GM15510 (cell line): ENCODE results near the gene ZFP36L2.

ENCODE experiments used
- POLR2A ChIP-seq: IDR thresholded peaks from 3 replicates; pipeline ENCODE4 v1.6.1; 2011; ENCODE audit warnings: borderline replicate concordance; ENCODE audit not compliant: insufficient read length; ENCODE audit errors: extremely low read depth

The ZFP36L2 gene

DNA sequence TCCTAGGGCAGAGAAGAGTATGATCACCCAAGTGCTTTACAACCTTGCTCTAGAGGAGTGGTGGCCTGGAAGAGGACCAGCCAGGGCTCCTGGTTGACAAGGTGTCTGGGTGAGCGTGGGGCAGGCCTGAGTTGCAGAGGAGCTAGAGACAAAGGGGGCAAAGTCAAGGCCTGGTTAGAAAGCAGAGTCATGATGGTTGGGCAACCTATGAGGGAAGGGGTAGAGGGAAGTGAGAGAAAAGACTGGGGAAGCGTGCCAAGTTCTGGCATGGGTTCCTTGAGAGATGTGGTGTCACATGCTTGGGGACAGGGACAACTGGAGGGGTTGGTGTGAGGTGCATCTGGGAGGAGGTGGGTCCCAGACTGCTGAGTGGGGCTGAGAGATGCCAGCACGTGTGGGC lies 13.5 kb downstream of the ZFP36L2 start:
- no peak for TF ChIP-seq POLR2A

DNA sequence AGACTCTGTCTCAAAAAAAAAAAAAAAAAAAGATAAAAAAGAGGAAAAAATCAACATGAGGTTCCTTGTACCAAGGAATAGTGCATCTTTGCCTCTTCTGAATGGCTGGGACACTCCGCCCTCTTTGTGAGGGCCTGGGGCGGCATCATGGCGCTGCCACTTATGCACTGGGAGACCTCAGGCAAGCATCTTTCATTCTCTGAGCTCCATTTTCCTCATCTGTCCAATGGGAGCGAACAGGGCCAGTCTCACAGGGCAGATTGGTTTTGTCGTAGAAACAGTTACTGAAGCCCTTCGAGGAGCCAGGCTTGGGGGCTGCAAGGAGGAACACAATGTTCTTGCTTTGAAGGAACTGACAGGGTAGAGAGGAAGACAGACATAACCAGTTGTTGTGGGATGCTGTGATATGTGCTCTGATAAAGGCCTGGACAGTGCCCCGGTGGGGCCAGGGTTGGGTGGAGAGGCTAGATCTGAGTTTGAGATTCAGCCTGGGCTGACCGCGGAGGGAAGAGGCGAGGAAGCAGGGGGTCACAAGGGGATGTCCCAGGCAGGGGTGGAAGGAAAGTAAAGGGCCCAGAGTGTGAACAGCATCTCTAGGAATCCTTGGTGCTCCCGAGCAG lies 14.1 kb downstream of the ZFP36L2 start:
- no peak for TF ChIP-seq POLR2A

DNA sequence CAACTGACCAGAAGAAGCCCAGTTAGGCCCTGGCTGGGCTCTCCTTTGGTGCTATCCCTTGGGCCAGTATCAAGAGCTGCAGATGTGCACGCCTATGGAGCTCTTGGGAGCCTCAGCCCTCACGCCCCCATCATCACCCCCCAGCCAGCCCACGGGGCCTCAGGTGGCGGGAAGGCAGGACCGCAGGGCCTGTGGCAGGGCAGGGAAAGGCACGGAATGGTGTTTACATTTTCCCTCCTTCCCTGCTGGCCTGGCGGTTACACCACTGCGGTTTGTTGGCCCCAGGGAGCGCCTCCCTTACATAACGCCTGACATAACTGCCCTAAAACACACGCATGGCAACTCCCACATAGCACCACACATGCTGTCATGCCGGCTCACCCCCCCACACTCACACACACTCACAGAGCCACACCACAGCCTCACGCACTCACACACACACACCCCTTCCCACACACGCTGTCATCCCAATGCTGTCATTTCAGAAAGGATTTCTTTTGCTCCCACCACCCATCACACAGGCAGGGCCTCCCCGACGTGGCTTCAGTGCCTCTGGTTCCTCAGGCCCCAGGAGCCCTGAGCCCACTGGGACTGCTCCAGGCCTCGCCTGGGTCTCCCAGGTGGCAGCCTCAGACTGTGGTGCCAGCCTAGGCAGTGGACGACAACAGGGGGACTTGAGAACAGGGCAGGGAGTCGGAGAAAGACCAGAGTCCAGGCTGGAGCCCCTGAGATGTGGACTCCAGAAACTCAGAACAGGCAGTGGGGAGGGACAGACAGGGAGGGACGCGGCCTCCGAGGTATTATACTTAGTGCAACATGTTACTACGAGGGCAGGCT lies 15.7 kb downstream of the ZFP36L2 start:
- TF ChIP-seq POLR2A = no peak

DNA sequence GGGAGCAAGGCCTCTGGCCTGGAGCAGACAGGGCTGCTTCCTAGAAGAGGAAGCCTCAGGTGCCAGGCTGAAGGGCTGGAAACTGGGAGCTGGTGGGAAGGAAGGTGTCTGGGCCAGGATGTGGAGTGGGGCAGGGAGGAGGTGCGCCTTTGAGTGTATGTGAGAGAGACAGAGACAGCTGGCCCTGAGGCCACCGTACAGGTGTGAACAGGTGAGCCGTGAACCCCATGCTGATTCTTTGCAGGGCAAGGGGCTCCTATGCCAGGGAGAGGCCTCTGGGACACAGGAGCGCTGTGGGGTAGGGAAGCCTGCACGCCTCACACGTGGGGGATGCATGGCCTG lies 16.3 kb downstream of the ZFP36L2 start:
- no peak for TF ChIP-seq POLR2A

DNA sequence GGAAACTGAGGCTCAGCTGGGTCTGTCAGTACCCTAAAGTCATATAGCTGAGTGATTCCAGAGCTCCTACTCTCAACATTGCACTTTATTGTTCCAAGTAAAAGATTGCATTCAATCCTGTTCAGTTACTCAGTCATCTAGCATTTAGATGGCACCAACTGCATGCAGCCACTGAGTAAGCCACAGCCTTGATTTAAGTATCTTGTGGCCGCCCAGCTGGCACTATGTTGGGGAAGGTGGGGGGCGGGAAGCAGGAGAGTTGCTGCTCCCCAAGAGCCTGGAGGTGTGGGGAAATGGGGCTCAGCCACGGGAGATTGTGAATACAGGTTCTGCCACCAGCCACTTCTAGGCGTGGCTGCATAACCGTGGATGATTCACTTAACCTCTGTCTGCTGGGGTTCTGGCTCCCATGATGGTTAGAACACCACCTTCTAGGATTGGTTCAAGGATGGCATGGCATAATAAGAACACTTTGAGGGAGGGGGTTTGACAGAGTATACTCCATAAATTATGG lies 17.1 kb downstream of the ZFP36L2 start:
- no peak for TF ChIP-seq POLR2A

DNA sequence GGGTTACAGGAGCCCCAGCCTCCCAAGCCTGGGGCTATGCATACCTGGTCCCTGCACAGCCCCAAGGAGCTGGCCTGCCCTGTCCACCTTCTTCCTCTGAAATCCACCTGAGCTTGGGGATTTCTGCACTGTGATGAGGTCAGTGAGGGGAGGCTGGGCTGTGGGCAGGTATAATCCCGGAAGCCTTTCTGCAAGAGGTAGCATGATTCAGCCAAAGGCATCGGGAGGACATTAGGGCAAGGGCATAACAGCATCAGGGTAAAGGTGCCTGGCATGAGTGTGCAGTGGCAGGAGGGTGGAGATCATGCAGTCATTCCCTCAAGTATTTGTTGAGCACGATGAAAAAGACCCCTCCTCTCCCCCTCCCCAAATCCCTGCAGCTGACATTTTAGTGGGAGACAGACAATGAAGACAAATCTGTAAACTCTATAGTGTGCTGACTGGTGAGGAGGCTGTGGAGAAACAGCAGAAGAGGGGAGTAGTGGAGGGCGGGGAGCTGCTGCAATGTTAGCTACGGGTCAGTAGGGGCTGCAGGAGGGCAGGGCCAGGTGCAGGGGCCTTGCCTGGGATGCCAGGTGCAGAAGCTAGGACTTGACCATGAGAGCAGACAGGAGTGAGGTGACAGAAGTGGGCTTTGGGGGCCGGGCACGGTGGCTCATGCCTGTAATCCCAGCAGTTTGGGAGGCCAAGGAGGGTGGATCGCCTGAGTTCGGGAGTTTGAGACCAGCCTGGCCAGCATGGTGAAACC lies 18.7 kb downstream of the ZFP36L2 start:
- no peak for TF ChIP-seq POLR2A

DNA sequence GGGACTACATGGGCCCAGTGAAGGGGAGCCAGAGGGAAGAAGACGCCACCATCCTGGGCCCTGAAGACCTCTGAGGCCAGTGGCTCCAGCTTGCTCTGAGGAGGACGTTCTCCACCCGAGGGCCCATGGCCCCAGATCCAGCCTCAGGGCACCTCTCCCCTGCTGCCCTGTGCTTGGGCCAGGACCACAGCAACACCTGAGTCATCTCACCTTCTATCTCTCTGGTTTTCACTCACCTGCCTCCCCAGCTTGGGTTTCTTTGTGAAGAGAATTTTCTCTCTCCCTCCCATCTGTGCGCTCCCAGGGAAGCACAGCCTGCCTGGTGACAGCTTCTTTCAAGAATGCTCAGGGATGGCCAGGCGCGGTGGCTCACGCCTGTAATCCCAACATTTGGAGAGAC lies 19.8 kb downstream of the ZFP36L2 start:
- TF ChIP-seq POLR2A = no peak

DNA sequence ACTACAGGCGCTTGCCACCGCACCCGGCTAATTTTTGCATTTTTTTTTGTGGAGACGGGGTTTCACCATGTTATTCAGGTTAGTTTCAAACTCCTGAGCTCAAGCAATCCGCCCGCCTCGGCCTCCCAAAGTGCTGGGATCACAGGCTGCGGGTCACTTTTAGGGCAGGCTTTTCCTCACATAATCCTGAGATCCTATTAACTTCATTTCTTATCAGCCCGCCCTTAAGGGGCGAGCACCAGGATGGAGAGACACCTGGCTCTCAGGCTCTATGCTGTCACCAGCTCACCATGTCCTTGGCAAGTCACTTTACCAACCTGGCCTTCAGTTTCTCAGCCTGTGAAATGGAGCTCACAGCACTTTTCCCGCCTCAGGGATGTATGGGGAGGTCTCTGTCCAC lies 23.0 kb downstream of the ZFP36L2 start:
- no peak for TF ChIP-seq POLR2A

DNA sequence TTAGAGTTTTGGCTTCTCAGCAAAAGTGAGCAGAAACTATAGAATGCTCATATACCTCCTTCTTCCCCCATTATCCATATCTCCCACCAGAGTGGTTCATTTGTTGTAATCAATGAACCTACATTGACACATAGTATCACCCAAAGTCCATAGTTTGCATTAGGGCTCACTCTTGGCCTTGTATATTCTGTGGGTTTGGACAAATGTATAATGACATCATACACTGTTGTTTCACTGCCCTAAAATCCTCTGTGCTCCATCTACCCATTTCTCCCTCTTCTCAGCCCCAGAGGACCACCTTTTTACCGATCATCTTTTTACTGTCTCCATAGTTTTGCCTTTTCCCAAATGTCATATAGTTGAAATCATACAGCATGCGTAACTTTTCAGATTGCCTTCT lies 24.1 kb downstream of the ZFP36L2 start:
- no peak for TF ChIP-seq POLR2A

DNA sequence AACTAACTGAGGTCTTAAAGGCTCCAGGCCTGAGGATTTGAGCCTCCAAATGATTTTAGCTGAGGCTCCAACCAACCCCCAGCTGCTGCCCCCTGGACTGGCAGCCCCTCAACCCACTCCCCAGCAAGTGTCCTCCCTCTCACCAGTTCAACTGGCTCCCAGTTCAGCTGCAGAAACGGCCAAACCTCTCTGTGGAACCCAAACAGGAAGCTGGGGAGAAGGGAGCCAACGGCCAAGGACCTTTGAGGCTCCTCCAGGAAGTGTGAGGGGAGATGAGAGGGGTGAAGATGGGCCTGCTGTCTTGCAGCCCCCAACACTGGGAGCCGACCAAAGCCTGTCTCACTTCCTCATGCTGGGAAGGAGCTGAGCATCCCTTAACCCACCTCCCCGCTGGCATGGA lies 24.9 kb downstream of the ZFP36L2 start:
- no peak for TF ChIP-seq POLR2A

DNA sequence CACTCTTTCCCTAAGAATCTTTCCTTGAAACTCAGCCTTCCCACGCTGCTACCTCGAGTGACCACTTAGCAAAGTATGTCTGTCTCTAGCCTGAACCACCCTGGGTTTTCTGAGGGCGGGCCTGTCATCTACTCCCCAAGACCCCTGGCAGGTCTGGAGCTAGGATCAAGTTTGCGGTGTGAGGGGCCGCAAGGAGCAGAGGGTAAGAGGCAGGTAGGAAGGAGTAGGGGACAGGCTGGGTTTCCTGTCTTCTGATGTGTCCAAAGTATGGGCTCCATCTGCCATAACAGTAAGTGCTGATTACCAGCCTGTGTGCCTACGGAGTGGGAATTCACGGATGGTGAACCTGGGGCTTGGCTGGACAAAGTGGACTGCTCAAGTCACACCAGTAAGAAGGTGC lies 25.4 kb downstream of the ZFP36L2 start:
- TF ChIP-seq POLR2A = no peak

DNA sequence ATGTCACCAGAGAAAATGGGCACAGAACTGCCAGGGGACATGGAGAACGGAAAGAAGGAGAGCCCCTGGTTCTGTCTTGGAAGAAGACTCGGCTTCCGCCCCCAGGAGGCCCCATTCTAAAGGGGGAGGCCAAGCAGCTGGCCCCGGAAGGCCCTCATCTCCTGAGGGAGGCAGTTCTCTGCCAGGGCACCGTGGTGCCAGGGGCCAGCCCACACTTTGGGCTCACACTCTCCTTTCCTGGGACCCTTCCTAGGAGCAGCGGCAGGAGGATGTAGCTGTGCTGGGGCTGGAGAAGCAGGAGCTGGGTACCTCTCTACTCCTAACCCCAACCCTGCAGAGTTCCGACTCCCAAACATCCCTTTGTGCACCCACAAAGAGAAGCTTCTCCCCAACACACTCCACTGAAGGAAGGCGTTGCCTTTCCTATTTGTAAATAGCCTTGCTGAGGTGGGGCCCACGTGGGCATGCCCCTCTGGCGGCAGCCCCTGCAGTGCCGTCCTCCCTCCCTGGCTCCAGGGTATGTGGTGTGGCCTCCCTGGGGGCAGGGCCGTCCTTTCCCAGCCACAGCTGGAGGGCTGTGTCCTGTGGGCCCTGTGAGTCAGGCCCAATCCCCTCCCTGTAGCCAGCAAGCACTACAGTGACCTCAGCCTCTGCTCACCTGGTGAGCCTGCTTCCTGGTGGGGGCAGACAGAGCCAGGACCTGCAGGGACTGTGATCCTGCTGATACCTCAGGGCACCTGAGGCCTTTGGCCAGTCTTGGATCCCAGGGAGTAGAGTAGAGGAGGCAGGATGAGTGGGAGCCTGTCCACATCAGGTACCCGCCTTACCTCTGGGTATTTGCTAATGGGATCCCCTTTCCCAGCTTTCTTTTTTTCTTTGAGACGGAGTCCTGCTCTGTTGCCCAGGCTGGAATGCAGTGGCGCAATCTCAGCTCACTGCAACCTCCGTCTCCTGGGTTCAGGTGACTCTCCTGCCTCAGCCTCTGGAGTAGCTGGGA lies 26.6 kb downstream of the ZFP36L2 start:
- TF ChIP-seq POLR2A = no peak

DNA sequence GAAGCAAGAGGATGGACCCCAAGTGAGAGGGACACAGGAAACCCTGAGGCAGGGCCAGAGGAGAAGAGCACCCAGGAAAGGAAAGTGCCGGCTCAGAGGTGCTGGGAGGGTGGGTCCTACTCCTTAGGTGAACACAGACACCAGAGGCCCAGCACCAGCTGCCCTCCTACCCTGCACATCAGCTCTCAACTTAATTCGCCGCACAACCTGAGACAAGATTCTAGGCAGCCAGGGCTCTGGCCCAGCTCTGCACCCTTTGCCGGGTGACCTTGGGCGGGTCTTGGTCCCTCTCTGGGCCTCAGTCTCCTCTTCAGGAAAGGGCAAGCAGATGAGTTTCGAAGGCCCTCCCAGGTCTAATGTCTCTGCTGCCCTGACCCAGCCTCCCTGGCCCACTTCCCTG lies 28.1 kb downstream of the ZFP36L2 start:
- TF ChIP-seq POLR2A = no peak

DNA sequence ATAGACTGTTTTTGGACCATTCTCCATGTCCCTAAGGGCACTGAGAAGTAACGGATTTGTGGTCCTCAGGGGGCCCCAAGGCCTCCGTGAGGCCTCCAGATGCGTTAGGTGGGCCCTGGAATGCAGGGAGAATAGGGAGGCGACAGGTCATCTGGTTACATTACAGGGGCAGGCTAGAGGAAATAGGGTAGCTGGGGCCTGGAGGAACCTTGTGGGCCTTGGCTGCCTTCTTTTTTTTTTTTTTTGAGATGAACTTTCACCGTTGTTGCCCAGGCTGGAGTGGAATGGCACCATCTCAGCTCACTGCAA lies 28.9 kb downstream of the ZFP36L2 start:
- no peak for TF ChIP-seq POLR2A
